ENCODE measurements around the gene CPSF6. TPM values are rescaled to one million over a fixed set of nuclear protein-coding genes. Genes with fewer than 3 reads are reported as not detected.

CPSF6 gene
- total RNA-seq (2021) (124 to 134 TPM (median 132 TPM) in 3 replicates), Bru-seq, nascent RNA (percentile 98 among the genes with signal in this experiment)
- long read RNA-seq, experiment 1, full-length matches to known transcripts, result 451 of 693 reads
- long read RNA-seq, experiment 1, partial matches to known transcripts, result 40 of 693 reads
- long read RNA-seq, experiment 1, other reads (novel, unspliced or antisense), result 202 of 693 reads
- long read RNA-seq, experiment 2, full-length matches to known transcripts, result 42 of 177 reads
- long read RNA-seq, experiment 2, partial matches to known transcripts, result 32 of 177 reads
- long read RNA-seq, experiment 2, other reads (novel, unspliced or antisense), result 103 of 177 reads
- long read RNA-seq, experiment 3, full-length matches to known transcripts, result 113 of 173 reads
- long read RNA-seq, experiment 3, partial matches to known transcripts, result 4 of 173 reads
- long read RNA-seq, experiment 3, other reads (novel, unspliced or antisense), result 56 of 173 reads

- peak; percentile 93 for ATAC-seq
- Mint-ChIP-seq H3K4me3 (peak within 1 kb of the TSS; percentile 98), H3K36me3 (peaks cover 4% of the 10 kb centered on the region; the same call in 1 of the 2 replicates), H3K27me3 (ENCODE audit: low read depth) (no peaks in the 10 kb centered on the region), H3K27ac (peak within 1 kb of the TSS; percentile 99), H3K9me3 (no peaks in the 10 kb centered on the region), H3K4me1 (peaks cover 46% of the 10 kb centered on the region)
- DNase-seq (ENCODE audit: low spot score), result peak; percentile 96
- ChIA-PET POLR2A (interaction anchor here (0.7 kb wide), 1 partner anchor 83 kb away, joined by 3 read pairs; no protein-coding TSS in a partner anchor), CTCF (no interaction called here)
- no peak for TF ChIP-seq ZNF219 (CRISPR knock-in tag; IDR thresholded peaks at IDR 0.05; ENCODE audit: borderline replicate concordance)
- peak; percentile 63; the same call in 1 of the 2 replicates for TF ChIP-seq HMGXB4 (CRISPR knock-in tag; IDR thresholded peaks at IDR 0.05)
- peak; percentile 6; the same call in 1 of the 2 replicates for TF ChIP-seq ZNF423 (CRISPR knock-in tag; IDR thresholded peaks at IDR 0.05)
- TF ChIP-seq E2F4 (CRISPR knock-in tag; IDR thresholded peaks at IDR 0.05; ENCODE audit: borderline replicate concordance, low read depth), result no peak
- TF ChIP-seq SMAD4 (CRISPR knock-in tag; IDR thresholded peaks at IDR 0.05), result 0 out of 2 replicates have a peak, but pooled peaks have one; percentile 30
- no peak for TF ChIP-seq ATF6 (CRISPR knock-in tag; IDR thresholded peaks at IDR 0.05)
- no peak for TF ChIP-seq PRRX2 (CRISPR knock-in tag; IDR thresholded peaks at IDR 0.05)
- no peak for TF ChIP-seq NFYB (CRISPR knock-in tag; conservative IDR thresholded peaks at IDR 0.05; ENCODE audit: low read depth)
- no peak; the same call in 1 of the 2 replicates for TF ChIP-seq E2F5 (CRISPR knock-in tag; IDR thresholded peaks at IDR 0.05)
- no peak for TF ChIP-seq ZNF121 (CRISPR knock-in tag; IDR thresholded peaks at IDR 0.05)
- no peak for TF ChIP-seq ZNF425 (CRISPR knock-in tag; conservative IDR thresholded peaks at IDR 0.05)
- no peak for TF ChIP-seq AR (CRISPR knock-in tag; IDR thresholded peaks at IDR 0.05)
- TF ChIP-seq, protein P1, sequence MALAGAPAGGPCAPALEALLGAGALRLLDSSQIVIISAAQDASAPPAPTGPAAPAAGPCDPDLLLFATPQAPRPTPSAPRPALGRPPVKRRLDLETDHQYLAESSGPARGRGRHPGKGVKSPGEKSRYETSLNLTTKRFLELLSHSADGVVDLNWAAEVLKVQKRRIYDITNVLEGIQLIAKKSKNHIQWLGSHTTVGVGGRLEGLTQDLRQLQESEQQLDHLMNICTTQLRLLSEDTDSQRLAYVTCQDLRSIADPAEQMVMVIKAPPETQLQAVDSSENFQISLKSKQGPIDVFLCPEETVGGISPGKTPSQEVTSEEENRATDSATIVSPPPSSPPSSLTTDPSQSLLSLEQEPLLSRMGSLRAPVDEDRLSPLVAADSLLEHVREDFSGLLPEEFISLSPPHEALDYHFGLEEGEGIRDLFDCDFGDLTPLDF (CRISPR knock-in tag; IDR thresholded peaks at IDR 0.05), result no peak
- peak; percentile 73; the same call in 1 of the 2 replicates for TF ChIP-seq ZNF232 (CRISPR knock-in tag; IDR thresholded peaks at IDR 0.05)
- TF ChIP-seq, protein P2, sequence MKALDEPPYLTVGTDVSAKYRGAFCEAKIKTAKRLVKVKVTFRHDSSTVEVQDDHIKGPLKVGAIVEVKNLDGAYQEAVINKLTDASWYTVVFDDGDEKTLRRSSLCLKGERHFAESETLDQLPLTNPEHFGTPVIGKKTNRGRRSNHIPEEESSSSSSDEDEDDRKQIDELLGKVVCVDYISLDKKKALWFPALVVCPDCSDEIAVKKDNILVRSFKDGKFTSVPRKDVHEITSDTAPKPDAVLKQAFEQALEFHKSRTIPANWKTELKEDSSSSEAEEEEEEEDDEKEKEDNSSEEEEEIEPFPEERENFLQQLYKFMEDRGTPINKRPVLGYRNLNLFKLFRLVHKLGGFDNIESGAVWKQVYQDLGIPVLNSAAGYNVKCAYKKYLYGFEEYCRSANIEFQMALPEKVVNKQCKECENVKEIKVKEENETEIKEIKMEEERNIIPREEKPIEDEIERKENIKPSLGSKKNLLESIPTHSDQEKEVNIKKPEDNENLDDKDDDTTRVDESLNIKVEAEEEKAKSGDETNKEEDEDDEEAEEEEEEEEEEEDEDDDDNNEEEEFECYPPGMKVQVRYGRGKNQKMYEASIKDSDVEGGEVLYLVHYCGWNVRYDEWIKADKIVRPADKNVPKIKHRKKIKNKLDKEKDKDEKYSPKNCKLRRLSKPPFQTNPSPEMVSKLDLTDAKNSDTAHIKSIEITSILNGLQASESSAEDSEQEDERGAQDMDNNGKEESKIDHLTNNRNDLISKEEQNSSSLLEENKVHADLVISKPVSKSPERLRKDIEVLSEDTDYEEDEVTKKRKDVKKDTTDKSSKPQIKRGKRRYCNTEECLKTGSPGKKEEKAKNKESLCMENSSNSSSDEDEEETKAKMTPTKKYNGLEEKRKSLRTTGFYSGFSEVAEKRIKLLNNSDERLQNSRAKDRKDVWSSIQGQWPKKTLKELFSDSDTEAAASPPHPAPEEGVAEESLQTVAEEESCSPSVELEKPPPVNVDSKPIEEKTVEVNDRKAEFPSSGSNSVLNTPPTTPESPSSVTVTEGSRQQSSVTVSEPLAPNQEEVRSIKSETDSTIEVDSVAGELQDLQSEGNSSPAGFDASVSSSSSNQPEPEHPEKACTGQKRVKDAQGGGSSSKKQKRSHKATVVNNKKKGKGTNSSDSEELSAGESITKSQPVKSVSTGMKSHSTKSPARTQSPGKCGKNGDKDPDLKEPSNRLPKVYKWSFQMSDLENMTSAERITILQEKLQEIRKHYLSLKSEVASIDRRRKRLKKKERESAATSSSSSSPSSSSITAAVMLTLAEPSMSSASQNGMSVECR (CRISPR knock-in tag; IDR thresholded peaks at IDR 0.05; ENCODE audit: borderline replicate concordance), result no peak
- no peak for TF ChIP-seq RORB (CRISPR knock-in tag; IDR thresholded peaks at IDR 0.05)
- TF ChIP-seq MYBL2 (CRISPR knock-in tag; IDR thresholded peaks at IDR 0.05), result 0 out of 2 replicates have a peak, but pooled peaks have one; percentile 56
- TF ChIP-seq HMGA2 (CRISPR knock-in tag; IDR thresholded peaks at IDR 0.05), result no peak
These were observed at the start of gene CPSF6 for GRCh38 chr12:69239352-69239921. Gene CPSF6, plus strand, starts transcription at chr12:69239569. Its CDS starts 78 bp downstream, at chr12:69239647.
